Activated naive CD8-positive, alpha-beta T cell treated with anti-CD3 and anti-CD28 coated beads, Interleukin-2, amount 10 ng/mL, durations not matched to agents 7 days and 5 days (primary cell): ENCODE results near the gene CNST. TPM values are rescaled to one million over a fixed set of nuclear protein-coding genes. Genes with fewer than 3 reads are reported as not detected.
"Not testable (repeated sequence)": the region's sequence is repeated elsewhere in the genome, so short reads cannot be mapped to it uniquely, and the experiment has no call there.

Experiments used
- ATAC-seq: fragments of 150-1000 bp; cut with Tn5 transposase; one replicate; pipeline ENCODE4 v1.10.0; 2021; ENCODE audit warnings: low read depth, moderate library complexity
- POLR2A ChIA-PET: fragments of 350-600 bp; sonication (Branson Sonifier 250); formaldehyde crosslinking; loops from one replicate; lab custom pipeline; 2021; ENCODE audit warnings: antibody characterized with exemption; lab: Charles Lee
- DNase-seq: peaks from one replicate; pipeline ENCODE4 v3.0.0; 2021
- H3K27ac Mint-ChIP-seq: one replicate; pipeline ENCODE4 v1.8.0; 2022; ENCODE audit warnings: mild to moderate bottlenecking, mixed read lengths
- H3K27me3 Mint-ChIP-seq: one replicate; pipeline ENCODE4 v1.8.0; 2022; ENCODE audit warnings: mild to moderate bottlenecking, moderate library complexity, mixed read lengths
- H3K36me3 Mint-ChIP-seq: one replicate; pipeline ENCODE4 v1.8.0; 2021; ENCODE audit warnings: mild to moderate bottlenecking, mixed read lengths
- H3K4me1 Mint-ChIP-seq: one replicate; pipeline ENCODE4 v1.8.0; 2021; ENCODE audit warnings: mixed read lengths
- H3K4me3 Mint-ChIP-seq: one replicate; pipeline ENCODE4 v1.8.0; 2022; ENCODE audit warnings: mild to moderate bottlenecking, moderate library complexity, mixed read lengths
- H3K9me3 Mint-ChIP-seq: one replicate; pipeline ENCODE4 v1.8.0; 2021; ENCODE audit warnings: mixed read lengths
- total RNA-seq, 2 experiments: library from RNA; stranded (reverse); gene quantifications; one replicate each; pipeline ENCODE4 v1.2.3, GENCODE V29; 2021

Gene CNST
- total RNA-seq, 2 experiments from 2014 or later = 36.1 to 36.5 TPM

GRCh38 chr1:246599315-246599714, 33.1 kb downstream of the CNST start:
- H3K9me3 Mint-ChIP-seq = peaks cover 2% of the 10 kb centered on the region
- H3K36me3 Mint-ChIP-seq = peaks cover 35% of the 10 kb centered on the region
- H3K27me3 Mint-ChIP-seq = no peaks in the 10 kb centered on the region
- no peak for DNase-seq
- no peak overlapping the region for H3K27ac Mint-ChIP-seq
- ATAC-seq = no peak
- POLR2A ChIA-PET = no interaction called here
- H3K4me3 Mint-ChIP-seq = no peak overlapping the region
- peaks cover 18% of the 10 kb centered on the region for H3K4me1 Mint-ChIP-seq

DNA sequence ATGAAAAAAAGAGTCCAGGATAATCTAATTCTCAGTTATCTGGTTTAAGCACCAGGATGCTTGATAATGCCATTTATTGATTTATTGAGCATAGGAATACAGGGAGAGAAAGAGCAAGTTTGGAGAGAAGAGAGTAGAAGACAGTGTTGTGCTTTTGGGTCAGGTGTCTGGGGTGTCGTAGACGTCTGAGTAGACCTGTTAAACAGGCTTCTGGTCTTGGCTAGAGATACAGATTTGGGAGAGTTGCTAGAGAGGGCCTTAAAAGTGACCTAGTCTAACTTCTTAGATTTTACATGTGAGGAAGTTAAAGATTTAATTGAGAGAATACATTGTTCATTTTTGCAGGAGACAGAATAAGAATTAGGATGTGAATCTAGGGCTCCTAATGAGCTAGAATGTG, 34.3 kb downstream of the CNST start:
- H3K27me3 Mint-ChIP-seq = no peaks in the 10 kb centered on the region
- ATAC-seq (no peak), DNase-seq (no peak)
- H3K4me1 Mint-ChIP-seq = peaks cover 18% of the 10 kb centered on the region
- POLR2A ChIA-PET = no interaction called here
- H3K9me3 Mint-ChIP-seq = peaks cover 2% of the 10 kb centered on the region
- H3K4me3 Mint-ChIP-seq = no peak overlapping the region
- H3K36me3 Mint-ChIP-seq = peaks cover 37% of the 10 kb centered on the region
- H3K27ac Mint-ChIP-seq = no peak overlapping the region

GRCh38 chr1:246602194-246602593, 35.9 kb downstream of the CNST start:
- ATAC-seq (peak; percentile 88), DNase-seq (no peak)
- peaks cover 2% of the 10 kb centered on the region for H3K9me3 Mint-ChIP-seq
- POLR2A ChIA-PET = no interaction called here
- H3K4me1 Mint-ChIP-seq = peaks cover 18% of the 10 kb centered on the region
- peak overlapping the region; percentile 7 for H3K27ac Mint-ChIP-seq
- no peak overlapping the region for H3K4me3 Mint-ChIP-seq
- peaks cover 27% of the 10 kb centered on the region for H3K36me3 Mint-ChIP-seq
- H3K27me3 Mint-ChIP-seq = no peaks in the 10 kb centered on the region

- H3K9me3 Mint-ChIP-seq, H3K4me3 Mint-ChIP-seq, H3K27ac Mint-ChIP-seq, DNase-seq, H3K27me3 Mint-ChIP-seq, POLR2A ChIA-PET, ATAC-seq: not testable (repeated sequence)
- H3K4me1 Mint-ChIP-seq = peaks cover 27% of the 10 kb centered on the region
- peaks cover 25% of the 10 kb centered on the region for H3K36me3 Mint-ChIP-seq
These were observed 39.0 kb downstream of the CNST start for GRCh38 chr1:246605231-246605630.

DNA sequence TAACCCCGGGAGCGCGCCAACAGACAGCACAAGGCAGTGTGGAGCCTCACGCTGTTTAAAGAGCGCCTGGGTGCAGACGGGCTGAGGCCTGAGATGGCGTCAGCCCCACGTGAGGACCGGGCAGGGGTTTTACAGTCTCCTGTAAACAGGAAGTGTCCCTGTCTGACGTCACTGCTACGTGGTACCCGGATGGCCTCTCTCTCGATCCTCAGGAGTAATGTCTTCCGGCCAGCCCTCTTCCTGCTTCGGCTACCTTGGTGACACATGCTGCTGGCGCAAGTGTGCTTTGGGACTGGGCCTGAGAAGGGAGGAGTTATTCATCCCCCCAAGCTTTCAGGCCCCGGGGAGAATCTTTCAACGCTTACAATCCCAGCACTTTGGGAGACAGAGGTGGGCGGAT, 41.2 kb downstream of the CNST start:
- peaks cover 25% of the 10 kb centered on the region for H3K4me1 Mint-ChIP-seq
- ATAC-seq = no peak
- no peak overlapping the region for H3K4me3 Mint-ChIP-seq
- no peaks in the 10 kb centered on the region for H3K27me3 Mint-ChIP-seq
- no peak overlapping the region for H3K27ac Mint-ChIP-seq
- DNase-seq = no peak
- peaks cover 17% of the 10 kb centered on the region for H3K36me3 Mint-ChIP-seq
- POLR2A ChIA-PET = no interaction called here
- H3K9me3 Mint-ChIP-seq = peaks cover 2% of the 10 kb centered on the region

- H3K9me3 Mint-ChIP-seq = no peaks in the 10 kb centered on the region
- H3K27me3 Mint-ChIP-seq = no peaks in the 10 kb centered on the region
- no peak for DNase-seq
- ATAC-seq = peak; percentile 50
- H3K4me3 Mint-ChIP-seq = no peak overlapping the region
- no peak overlapping the region for H3K27ac Mint-ChIP-seq
- H3K36me3 Mint-ChIP-seq = peaks cover 10% of the 10 kb centered on the region
- POLR2A ChIA-PET = no interaction called here
- peaks cover 15% of the 10 kb centered on the region for H3K4me1 Mint-ChIP-seq
These were observed 42.5 kb downstream of the CNST start for GRCh38 chr1:246608616-246609376.

DNA sequence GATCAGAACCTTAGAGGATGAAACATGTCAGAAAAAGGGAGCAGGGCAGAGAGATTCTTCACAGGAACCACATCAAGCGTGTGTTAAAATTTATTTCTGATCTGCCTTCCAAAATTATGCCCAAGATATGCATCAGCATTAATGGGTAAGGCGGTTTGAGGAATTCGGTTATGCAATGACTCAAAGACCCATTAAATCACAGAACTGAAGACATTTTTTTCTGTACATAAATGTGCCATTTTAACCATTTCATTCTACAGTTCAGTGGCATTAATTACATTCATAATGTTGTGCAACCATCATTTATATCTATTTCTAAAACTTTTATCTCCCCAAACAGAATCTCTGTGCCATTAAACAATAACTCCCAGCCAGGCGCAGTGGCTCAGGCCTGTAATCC, 43.4 kb downstream of the CNST start:
- Mint-ChIP-seq H3K27ac (no peak overlapping the region), H3K27me3 (no peaks in the 10 kb centered on the region)

GRCh38 chr1:246613096-246613758, 47.0 kb downstream of the CNST start:
- Mint-ChIP-seq H3K27me3 (no peaks in the 10 kb centered on the region), H3K36me3 (peaks cover 13% of the 10 kb centered on the region), H3K4me1 (peaks cover 16% of the 10 kb centered on the region), H3K9me3 (no peaks in the 10 kb centered on the region), H3K4me3 (no peak overlapping the region), H3K27ac (peak overlapping the region; percentile 51)
- POLR2A ChIA-PET = no interaction called here
- ATAC-seq = no peak
- DNase-seq = no peak

More for the DNA sequence above, 43.4 kb downstream of the CNST start:
- no peak for ATAC-seq
- peaks cover 15% of the 10 kb centered on the region for H3K4me1 Mint-ChIP-seq
- no peak for DNase-seq
- no peaks in the 10 kb centered on the region for H3K9me3 Mint-ChIP-seq
- H3K36me3 Mint-ChIP-seq = peaks cover 8% of the 10 kb centered on the region
- H3K4me3 Mint-ChIP-seq = no peak overlapping the region
- POLR2A ChIA-PET = no interaction called here

GRCh38 chr1:246617156-246617555, 50.9 kb downstream of the CNST start:
- POLR2A ChIA-PET = no interaction called here
- Mint-ChIP-seq H3K27ac (no peak overlapping the region), H3K4me1 (peaks cover 2% of the 10 kb centered on the region), H3K9me3 (no peaks in the 10 kb centered on the region), H3K36me3 (peaks cover 23% of the 10 kb centered on the region), H3K4me3 (no peak overlapping the region), H3K27me3 (no peaks in the 10 kb centered on the region)
- no peak for DNase-seq
- ATAC-seq = no peak

GRCh38 chr1:246617768-246618167, 51.5 kb downstream of the CNST start:
- Mint-ChIP-seq H3K27me3 (no peaks in the 10 kb centered on the region), H3K4me3 (no peak overlapping the region), H3K36me3 (peaks cover 26% of the 10 kb centered on the region), H3K4me1 (peaks cover 2% of the 10 kb centered on the region), H3K27ac (no peak overlapping the region), H3K9me3 (no peaks in the 10 kb centered on the region)
- ATAC-seq (no peak), DNase-seq (no peak)
- POLR2A ChIA-PET = no interaction called here

DNA sequence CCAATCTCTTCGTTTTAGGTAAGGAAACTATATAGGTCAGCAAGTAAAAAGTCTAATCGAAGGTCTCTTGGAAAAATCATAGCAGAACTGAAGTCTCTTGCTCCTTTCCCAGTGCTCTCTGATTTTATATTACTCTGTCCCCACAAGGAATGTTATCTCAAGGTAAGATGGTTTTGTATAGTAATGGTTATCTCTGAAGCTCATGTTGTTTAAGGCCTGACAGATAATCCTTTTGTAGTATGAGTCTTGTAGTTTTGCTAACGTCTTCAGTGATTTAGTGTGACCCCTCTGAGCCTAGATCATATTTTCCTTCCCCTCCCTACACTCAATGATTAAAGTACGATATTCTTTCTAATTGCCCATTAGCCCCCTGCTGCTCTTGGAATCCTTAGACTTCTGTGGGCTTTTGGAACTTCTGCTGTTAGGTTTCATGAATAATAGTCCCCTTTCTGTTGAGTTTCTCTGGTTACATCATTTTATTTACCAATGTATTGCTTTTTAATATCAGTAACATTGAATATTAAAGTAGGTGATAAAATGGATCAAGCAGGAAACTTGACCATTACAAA, 52.1 kb downstream of the CNST start:
- POLR2A ChIA-PET = no interaction called here
- H3K27ac Mint-ChIP-seq = no peak overlapping the region
- ATAC-seq = no peak

DNA sequence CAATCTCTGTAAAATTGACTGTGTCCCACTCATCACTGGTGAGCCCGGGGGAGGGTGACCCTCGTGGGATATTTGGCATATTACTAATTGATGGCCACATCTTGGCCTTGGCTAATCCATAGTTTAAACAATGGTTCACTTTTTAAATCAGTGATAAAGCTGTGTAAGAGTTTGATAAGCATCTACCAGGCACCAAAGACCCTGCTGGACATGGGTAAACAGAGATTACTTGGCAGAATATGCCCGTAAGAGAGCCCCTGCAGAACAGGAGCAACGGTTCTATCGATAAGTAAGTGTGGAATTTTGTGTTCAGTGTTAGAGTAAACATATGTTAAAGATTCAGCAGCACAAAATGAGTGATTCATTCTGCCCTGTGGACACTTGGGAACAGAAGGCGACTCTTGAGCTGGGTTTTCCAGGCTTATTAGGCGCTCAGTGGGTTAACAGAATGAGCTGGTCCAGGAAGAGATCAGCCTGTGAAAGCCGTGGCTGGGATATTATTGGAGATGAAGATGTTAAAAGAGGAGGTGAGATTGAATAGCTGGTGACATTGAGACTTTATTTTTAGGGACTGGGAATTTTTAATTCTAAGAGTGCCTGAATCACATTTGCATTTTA, 55.9 kb downstream of the CNST start:
- Mint-ChIP-seq H3K4me1 (no peaks in the 10 kb centered on the region), H3K27ac (no peak overlapping the region), H3K36me3 (peaks cover 34% of the 10 kb centered on the region), H3K9me3 (no peaks in the 10 kb centered on the region), H3K4me3 (no peak overlapping the region), H3K27me3 (no peaks in the 10 kb centered on the region)
- no peak for ATAC-seq
- POLR2A ChIA-PET = no interaction called here
- no peak for DNase-seq

More for the DNA sequence above, 52.1 kb downstream of the CNST start:
- H3K4me3 Mint-ChIP-seq = no peak overlapping the region
- H3K36me3 Mint-ChIP-seq = peaks cover 26% of the 10 kb centered on the region
- no peaks in the 10 kb centered on the region for H3K27me3 Mint-ChIP-seq
- no peaks in the 10 kb centered on the region for H3K9me3 Mint-ChIP-seq
- no peak for DNase-seq
- peaks cover 2% of the 10 kb centered on the region for H3K4me1 Mint-ChIP-seq

DNA sequence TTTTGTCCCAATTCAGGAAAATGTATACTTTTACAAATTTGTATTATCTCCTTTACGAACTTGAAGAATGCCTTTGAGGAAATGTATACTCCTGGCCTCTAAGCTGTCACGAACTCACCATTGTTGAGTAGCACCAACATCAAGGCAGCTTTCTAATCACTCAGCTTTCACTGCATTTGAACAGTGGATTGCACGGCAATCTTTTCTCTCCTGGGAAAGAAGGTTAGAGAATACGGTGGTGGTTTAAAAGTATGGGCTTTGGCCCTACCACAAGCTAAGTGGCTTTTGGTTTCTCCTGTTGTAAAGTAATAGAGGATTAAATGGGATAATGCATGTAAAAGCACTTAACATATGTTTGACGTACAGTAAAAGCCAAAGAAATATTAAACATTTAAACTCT, 57.8 kb downstream of the CNST start:
- DNase-seq = no peak
- Mint-ChIP-seq H3K4me3 (no peak overlapping the region), H3K9me3 (no peaks in the 10 kb centered on the region), H3K4me1 (no peaks in the 10 kb centered on the region), H3K36me3 (peaks cover 34% of the 10 kb centered on the region), H3K27ac (no peak overlapping the region), H3K27me3 (no peaks in the 10 kb centered on the region)
- no peak for ATAC-seq
- POLR2A ChIA-PET = no interaction called here
